Measurements from ENCODE around the gene RBM45. TPM values are rescaled to one million over a fixed set of nuclear protein-coding genes. Genes with fewer than 3 reads are reported as not detected.

RBM45 gene
- polyA plus RNA-seq, 1 donor from 2014 or later, result 8.3 TPM

DNA sequence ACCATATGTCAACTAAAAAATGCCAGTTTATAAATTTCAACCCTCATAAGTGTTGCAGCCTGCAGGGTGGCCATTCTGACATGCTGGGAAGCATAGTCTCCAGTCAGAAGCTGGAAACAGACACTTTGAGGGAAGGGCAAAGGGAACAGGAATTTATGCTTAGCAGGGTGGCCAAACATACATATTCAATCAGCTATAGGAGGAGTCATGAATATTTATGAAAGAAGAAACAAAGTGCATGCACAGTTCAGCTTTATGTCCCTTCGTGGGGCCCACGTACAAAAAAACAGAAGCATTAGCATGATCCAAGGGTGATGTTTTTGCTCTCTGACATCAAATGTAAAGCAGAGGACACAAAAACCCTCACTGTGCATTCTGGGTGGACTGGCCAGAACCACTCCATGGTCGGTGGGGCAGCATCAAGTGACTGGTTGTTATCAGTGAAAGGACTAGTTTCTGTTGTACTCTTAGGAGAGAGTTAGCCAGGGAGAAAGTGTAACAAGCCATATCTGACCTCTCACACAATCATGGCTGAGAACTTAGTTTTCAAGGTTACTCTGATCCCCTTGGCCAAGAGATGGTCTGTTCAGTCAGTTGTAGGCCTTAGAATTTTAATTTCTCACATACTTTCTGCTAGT lies 29.7 kb upstream of the RBM45 start:
- H3K27ac Mint-ChIP-seq, result no peak overlapping the region
- H3K4me1 Mint-ChIP-seq, result no peaks in the 10 kb centered on the region
- no peaks in the 10 kb centered on the region for H3K36me3 Mint-ChIP-seq
- H3K27me3 Mint-ChIP-seq, result peaks cover 4% of the 10 kb centered on the region
- H3K4me3 Mint-ChIP-seq, result no peak overlapping the region
- H3K9me3 Mint-ChIP-seq, result peaks cover 0 to 2% (median 0%) of the 10 kb centered on the region in 3 donors

DNA sequence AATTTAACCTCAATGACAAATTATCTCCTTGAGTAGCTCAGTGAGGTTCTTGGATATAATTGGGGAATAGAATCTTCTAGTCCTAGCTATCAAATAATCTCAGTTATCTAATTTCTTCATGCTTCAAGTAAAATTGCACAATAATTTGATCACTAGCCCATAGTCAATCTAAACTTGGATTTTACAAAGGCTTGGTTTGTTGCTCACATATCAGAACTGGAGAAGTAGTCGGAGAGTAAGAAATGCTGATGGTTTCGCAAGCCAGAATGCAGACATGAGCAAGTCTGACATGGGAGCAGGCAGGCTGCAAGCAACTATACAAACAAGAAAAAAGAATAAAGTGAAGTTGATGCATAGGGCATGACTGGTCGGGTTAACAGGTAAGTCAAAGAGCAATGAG lies 28.0 kb upstream of the RBM45 start:
- H3K4me3 Mint-ChIP-seq, result no peak overlapping the region
- H3K4me1 Mint-ChIP-seq, result no peaks in the 10 kb centered on the region
- no peak overlapping the region for H3K27ac Mint-ChIP-seq
- peaks cover 4% of the 10 kb centered on the region for H3K27me3 Mint-ChIP-seq
- H3K36me3 Mint-ChIP-seq, result no peaks in the 10 kb centered on the region
- H3K9me3 Mint-ChIP-seq, result peaks cover 0 to 1% (median 0%) of the 10 kb centered on the region in 3 donors

DNA sequence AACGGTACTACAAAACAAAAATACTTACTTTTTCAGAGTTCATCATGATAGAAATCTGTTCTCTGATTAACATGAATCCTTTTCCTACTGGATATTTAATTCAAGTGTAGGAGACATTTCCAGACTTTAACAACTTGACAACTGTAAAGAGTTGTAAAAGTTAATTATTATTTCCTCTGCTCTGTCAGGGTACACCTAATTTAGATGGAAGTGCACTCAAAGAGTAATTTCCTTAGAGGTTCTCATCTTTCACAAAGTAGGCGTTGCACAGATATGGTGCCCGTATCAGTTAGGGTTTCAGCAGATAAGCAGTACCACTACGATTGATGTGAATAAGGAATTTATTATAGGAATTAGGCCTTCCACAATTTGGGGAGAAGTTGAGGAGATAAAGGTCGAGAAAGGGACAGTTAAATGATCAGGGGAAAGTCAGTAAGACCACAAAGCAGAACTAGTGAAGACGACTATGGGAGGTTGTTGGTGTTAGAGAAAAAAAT lies 23.4 kb upstream of the RBM45 start:
- Mint-ChIP-seq H3K9me3 (no peaks in the 10 kb centered on the region), H3K4me1 (no peaks in the 10 kb centered on the region), H3K4me3 (no peak overlapping the region), H3K36me3 (no peaks in the 10 kb centered on the region), H3K27ac (no peak overlapping the region), H3K27me3 (peaks cover 5% of the 10 kb centered on the region)

DNA sequence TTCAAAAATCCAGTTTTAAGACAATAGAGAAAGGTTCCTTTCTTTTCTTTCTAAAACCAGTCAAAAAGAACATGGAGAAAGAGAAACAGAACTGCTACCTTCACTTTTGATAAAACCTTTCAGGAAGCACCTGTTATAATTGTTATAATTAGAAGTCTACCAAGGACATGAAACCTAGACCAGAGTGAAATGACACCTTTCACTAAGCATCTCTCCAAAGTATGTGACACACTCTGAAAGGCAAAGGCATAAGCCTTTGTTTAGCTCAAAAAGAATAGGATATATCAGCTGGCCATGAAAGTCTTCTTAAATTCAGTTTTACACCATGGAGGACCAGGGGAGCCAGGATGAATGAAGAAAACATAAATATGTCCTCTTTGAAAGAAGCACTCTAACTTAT lies 18.8 kb upstream of the RBM45 start:
- no peaks in the 10 kb centered on the region for H3K4me1 Mint-ChIP-seq
- no peak overlapping the region for H3K4me3 Mint-ChIP-seq
- peaks cover 1 to 4% (median 3%) of the 10 kb centered on the region in 3 donors for H3K9me3 Mint-ChIP-seq
- no peaks in the 10 kb centered on the region for H3K36me3 Mint-ChIP-seq
- H3K27me3 Mint-ChIP-seq, result peaks cover 3% of the 10 kb centered on the region
- no peak overlapping the region for H3K27ac Mint-ChIP-seq

DNA sequence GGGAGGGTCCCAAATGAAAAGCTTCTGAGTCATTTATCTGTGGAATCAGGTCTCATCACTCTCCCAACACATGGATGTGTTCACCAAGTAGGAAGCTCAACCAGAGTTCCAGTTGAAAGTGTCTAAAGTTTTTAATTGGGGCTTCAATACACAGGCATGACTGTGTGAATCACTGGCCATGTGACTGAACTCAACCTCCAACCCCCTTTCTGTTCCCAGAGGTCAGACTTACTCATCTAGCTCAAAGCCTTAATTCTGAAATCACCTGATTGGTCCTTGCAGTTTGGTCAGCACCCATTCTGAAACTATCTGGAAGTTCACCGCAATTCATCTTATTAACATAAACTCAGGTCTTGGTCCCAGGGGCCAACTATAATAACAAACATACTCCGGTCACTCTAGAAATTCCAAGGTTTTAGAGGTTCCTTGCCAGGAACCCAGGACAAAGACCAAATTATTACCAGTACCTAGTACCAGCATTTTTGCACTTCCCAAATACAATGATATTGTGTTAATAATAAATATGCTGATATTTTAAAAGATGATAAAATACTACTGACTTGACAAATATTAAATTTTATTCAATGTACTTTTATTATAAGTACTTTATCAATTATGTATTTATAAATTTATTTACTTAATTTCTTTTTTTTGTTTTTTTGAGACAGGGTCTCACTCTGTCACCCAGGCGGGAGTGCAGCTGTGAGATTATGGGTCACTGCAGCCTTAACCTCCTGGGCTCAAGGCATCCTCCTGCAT lies 10.7 kb upstream of the RBM45 start:
- H3K9me3 Mint-ChIP-seq, result peaks cover 0 to under 1% (median 0%) of the 10 kb centered on the region in 3 donors
- no peak overlapping the region for H3K4me3 Mint-ChIP-seq
- H3K27ac Mint-ChIP-seq, result no peak overlapping the region
- no peaks in the 10 kb centered on the region for H3K36me3 Mint-ChIP-seq
- H3K27me3 Mint-ChIP-seq, result no peaks in the 10 kb centered on the region
- H3K4me1 Mint-ChIP-seq, result no peaks in the 10 kb centered on the region

DNA sequence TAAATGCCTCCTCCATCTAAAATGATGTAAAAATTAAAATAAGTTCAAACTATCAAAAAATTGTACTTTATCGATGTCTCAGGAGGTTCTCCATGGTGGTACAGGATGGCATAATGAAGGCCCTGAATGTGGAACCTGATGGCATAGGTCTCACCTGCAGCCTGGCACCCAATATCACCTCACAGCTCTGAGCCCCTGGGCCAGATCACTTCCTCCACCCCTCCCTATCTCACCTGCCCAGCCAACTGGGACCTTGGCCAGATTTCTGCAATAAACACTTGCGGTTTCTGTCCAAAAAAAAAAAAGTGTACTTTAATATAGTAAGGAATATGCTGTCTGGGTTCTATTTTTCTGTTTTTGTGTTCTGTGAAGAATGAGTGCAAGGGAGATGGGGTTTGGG lies 6.7 kb upstream of the RBM45 start:
- H3K9me3 Mint-ChIP-seq, result no peaks in the 10 kb centered on the region
- peaks cover 0 to 4% (median 2%) of the 10 kb centered on the region in 3 donors for H3K4me1 Mint-ChIP-seq
- no peaks in the 10 kb centered on the region for H3K36me3 Mint-ChIP-seq
- H3K27me3 Mint-ChIP-seq, result no peaks in the 10 kb centered on the region
- no peak overlapping the region for H3K27ac Mint-ChIP-seq
- no peak overlapping the region for H3K4me3 Mint-ChIP-seq

DNA sequence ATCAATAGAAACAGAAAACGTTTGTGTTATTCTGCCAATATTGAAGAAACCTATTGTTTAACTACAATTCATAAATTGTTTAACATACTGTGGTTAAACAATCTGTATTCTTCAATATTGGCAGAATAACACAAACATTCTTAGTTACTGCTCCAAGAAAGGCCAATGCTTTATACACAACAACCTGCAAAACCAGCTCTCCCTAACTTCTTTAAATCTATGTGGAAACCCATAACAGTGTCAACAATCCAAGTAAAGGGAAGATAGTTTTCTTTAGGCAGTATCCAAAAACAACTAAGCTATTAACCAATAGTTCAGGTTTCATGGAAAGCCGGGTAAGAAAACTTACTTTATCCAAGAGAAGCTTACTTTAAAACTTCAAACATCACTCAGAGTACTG lies 6.2 kb upstream of the RBM45 start:
- no peak overlapping the region for H3K27ac Mint-ChIP-seq
- H3K9me3 Mint-ChIP-seq, result no peaks in the 10 kb centered on the region
- no peaks in the 10 kb centered on the region for H3K27me3 Mint-ChIP-seq
- no peak overlapping the region for H3K4me3 Mint-ChIP-seq
- no peaks in the 10 kb centered on the region for H3K36me3 Mint-ChIP-seq
- H3K4me1 Mint-ChIP-seq, result peaks cover 0 to 4% (median 2%) of the 10 kb centered on the region in 3 donors

DNA sequence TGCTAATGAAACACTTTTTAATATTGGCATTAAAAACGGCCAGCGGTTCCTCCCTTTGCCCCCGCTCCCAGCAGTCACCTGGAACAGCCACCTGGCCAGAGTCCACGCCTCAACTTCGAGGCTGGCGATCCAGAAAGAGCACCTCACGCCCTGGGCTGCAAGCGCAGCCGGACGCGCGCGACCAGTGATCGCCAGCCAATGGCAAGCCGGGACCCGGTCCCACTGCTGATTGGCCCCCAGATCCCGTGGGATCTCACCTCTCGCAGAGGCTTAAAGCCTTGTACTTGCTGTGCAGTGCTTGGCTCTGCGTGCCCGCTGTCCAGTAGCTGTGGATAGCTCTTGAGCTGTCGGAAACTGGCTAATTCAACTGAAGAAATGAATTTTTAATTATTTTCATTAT lies 4.1 kb upstream of the RBM45 start:
- Mint-ChIP-seq H3K4me3 (no peak overlapping the region), H3K9me3 (no peaks in the 10 kb centered on the region), H3K27ac (no peak overlapping the region), H3K36me3 (no peaks in the 10 kb centered on the region), H3K4me1 (peaks cover 7 to 13% (median 9%) of the 10 kb centered on the region in 3 donors), H3K27me3 (no peaks in the 10 kb centered on the region)

DNA sequence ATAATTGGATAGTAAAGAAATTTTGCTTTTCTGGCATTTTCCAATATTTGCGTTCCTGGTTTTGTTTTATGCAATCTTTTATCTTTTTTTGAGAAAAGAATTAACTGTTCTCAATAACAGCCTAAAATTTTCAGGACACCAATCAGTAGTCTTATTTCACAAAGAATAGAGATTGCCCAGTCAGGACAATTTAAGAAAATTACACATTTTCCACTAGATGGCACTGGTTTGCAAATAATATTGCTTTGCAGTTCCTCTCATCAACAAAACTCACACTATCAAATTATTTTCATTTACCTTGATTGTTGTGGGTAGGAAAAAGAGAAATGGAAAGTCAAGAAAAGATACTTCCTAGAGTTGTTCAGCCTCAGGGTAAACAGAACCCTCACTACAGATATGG lies 2.4 kb upstream of the RBM45 start:
- H3K27ac Mint-ChIP-seq, result no peak overlapping the region
- peak overlapping the region in 1 of 4 donors; percentile 72 for H3K4me3 Mint-ChIP-seq
- H3K27me3 Mint-ChIP-seq, result no peaks in the 10 kb centered on the region
- no peaks in the 10 kb centered on the region for H3K36me3 Mint-ChIP-seq
- H3K9me3 Mint-ChIP-seq, result no peaks in the 10 kb centered on the region
- peaks cover 17 to 28% (median 19%) of the 10 kb centered on the region in 3 donors for H3K4me1 Mint-ChIP-seq

DNA sequence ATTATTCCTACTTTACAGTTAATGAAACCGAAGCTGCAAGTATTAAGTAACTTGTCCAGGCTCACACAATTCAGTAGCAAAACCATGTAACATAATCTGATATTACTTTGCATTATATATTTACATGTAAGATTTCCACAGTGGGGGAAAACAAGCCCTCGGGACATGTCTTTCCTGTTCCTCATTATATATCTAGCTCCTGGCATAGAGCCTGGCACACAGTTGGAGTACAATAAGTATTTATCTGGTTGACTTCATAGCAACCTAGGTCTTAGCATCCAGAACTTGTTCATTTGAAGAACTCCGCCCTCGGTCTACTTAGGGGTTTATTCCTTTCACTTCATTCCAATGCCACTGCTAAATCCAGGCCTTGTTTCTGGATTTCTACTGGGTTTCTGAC lies 1.6 kb upstream of the RBM45 start:
- Mint-ChIP-seq H3K9me3 (no peaks in the 10 kb centered on the region), H3K27ac (no peak overlapping the region), H3K4me1 (peaks cover 20 to 34% (median 21%) of the 10 kb centered on the region in 3 donors), H3K27me3 (no peaks in the 10 kb centered on the region), H3K4me3 (no peak overlapping the region), H3K36me3 (no peaks in the 10 kb centered on the region)

DNA sequence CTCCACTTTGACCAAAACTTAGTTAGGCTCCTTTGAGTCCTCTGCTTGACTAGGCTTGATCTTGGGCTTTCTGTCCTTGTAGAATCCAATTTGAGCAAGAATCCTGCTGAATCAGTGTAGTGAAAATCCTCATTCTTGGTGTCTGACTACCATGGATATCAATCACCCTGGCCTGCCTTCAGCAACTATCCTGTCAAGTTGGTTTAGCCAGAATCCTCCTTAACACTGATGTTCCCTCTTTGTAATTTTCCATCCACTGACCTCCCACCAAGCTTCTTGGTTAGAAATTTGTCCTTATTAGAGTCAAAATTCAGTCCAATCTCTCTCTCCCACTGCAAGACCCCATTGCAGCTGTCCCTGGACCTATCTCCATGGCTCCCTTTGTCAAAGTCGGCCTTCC lies 494 bp upstream of the RBM45 start:
- H3K27me3 Mint-ChIP-seq, result no peaks in the 10 kb centered on the region
- H3K27ac Mint-ChIP-seq, result peak overlapping the region in 1 of 3 donors; percentile 91
- peaks cover 20 to 34% (median 24%) of the 10 kb centered on the region in 3 donors for H3K4me1 Mint-ChIP-seq
- H3K36me3 Mint-ChIP-seq, result peaks cover 2% of the 10 kb centered on the region
- H3K9me3 Mint-ChIP-seq, result no peaks in the 10 kb centered on the region
- peak overlapping the region in 3 of 4 donors; percentile 88 to 94 (median 93) for H3K4me3 Mint-ChIP-seq

DNA sequence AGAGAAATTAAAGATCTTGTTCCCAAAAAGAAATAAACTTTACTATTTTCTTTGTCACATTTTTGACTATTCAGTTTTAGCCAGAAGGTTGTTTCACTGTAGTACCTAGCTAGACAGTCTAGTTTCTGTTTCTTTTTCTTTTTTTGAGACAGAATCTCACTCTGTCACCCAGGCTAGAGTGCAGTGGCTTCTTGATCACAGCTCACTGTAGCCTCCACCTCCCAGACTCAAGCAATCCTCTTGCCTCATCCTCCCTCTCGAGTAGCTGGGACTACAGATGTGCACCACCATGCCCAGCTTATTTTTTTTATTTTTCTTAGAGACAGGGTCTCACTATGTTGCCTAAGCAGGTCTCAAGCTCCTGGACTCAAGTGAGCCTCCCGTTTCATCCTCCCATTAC lies 2.2 kb downstream of the RBM45 start:
- peaks cover 20 to 34% (median 24%) of the 10 kb centered on the region in 3 donors for H3K4me1 Mint-ChIP-seq
- peaks cover 2% of the 10 kb centered on the region for H3K36me3 Mint-ChIP-seq
- H3K27me3 Mint-ChIP-seq, result no peaks in the 10 kb centered on the region
- H3K9me3 Mint-ChIP-seq, result no peaks in the 10 kb centered on the region
- peak overlapping the region in 3 of 4 donors; percentile 32 to 88 (median 65) for H3K4me3 Mint-ChIP-seq
- peak overlapping the region in 2 of 3 donors; percentile 50 to 71 for H3K27ac Mint-ChIP-seq

DNA sequence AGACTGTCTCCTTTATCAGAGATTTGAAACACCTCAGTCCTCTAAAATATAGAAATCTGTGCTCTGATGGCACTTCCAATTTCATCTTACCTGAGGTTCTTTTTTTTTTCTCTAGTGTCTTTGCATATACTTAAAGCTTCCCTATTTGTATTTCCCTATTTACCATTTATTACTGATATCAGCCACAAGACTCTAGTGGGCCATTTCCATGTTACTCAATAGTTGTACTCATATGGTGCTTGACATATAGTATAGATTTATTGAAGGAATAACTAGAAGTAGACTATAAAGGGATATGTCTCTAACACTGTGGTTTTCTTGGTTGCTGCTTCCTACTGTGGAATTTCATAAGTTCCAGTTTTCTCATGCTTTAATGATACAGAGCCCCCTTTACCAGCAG lies 3.0 kb downstream of the RBM45 start:
- Mint-ChIP-seq H3K4me1 (peaks cover 20 to 30% (median 22%) of the 10 kb centered on the region in 3 donors), H3K27ac (peak overlapping the region in 1 of 3 donors; percentile 50), H3K36me3 (peaks cover 2% of the 10 kb centered on the region), H3K9me3 (no peaks in the 10 kb centered on the region), H3K27me3 (no peaks in the 10 kb centered on the region), H3K4me3 (peak overlapping the region in 1 of 4 donors; percentile 88)

DNA sequence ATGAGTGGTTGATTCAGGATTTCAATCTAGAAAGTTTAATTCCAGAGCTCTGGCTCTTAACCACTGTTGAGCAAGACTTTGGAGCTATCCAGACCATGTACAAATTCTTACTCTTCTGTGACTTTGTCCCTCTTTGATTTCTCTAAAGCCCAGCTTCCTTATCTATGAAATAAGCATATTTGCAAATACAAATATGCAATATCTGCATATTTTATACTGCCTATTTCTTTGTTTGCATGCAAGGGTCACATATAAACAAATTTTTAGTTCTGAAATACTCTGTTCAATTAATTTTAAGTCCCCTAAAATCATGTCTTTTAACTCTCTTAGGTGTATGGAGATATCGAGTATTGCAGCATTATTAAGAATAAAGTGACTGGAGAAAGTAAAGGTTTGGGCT lies 5.5 kb downstream of the RBM45 start:
- no peaks in the 10 kb centered on the region for H3K9me3 Mint-ChIP-seq

DNA sequence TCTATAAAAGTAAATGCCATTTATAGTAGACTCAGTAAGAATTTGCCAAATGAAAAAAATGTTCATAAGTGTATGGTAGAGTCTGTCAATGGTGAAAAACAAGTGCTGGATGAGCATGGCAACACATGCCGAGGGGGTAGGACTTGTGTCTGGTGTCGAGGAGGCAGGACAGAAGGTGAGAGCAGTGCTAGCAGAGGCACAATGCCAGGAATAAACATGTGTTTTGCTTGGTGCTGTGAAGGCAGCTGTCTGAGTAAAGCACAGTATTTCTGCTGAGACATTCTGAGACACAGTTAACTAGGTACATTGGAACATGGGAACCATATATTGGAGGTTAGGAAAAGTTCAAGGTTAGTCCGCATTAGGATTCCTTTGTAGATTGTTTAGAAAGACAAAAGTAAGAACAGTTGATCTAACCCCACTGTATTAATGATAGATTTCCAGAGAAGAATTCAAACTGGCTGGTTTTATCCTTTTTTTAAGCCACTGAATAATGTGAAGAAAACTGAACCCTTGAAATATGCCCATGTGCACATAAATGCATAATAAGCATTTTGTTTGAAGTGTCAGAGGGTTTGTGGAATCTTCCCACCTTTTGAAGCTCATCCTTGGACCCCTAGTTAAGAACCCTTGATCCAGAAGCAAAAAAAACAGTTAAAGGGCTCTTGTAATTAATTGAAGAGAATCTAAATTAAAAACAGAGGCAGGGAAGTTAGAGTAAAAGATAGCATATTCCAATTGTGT lies 7.1 kb downstream of the RBM45 start:
- H3K27ac Mint-ChIP-seq, result no peak overlapping the region

More for the DNA sequence above, 5.5 kb downstream of the RBM45 start:
- H3K27me3 Mint-ChIP-seq, result no peaks in the 10 kb centered on the region
- H3K27ac Mint-ChIP-seq, result no peak overlapping the region
- peaks cover 16 to 25% (median 18%) of the 10 kb centered on the region in 3 donors for H3K4me1 Mint-ChIP-seq
- H3K36me3 Mint-ChIP-seq, result peaks cover 5% of the 10 kb centered on the region
- H3K4me3 Mint-ChIP-seq, result no peak overlapping the region

More for the DNA sequence above, 7.1 kb downstream of the RBM45 start:
- H3K27me3 Mint-ChIP-seq, result no peaks in the 10 kb centered on the region
- no peaks in the 10 kb centered on the region for H3K9me3 Mint-ChIP-seq
- peaks cover 5% of the 10 kb centered on the region for H3K36me3 Mint-ChIP-seq
- H3K4me1 Mint-ChIP-seq, result peaks cover 3 to 11% (median 8%) of the 10 kb centered on the region in 3 donors
- no peak overlapping the region for H3K4me3 Mint-ChIP-seq

Data from IgD-negative memory B cell (primary cell).